ENCODE data around the gene DBT. TPM values are rescaled to one million over a fixed set of nuclear protein-coding genes. Genes with fewer than 3 reads are reported as not detected.

DBT gene
- total and polyA plus RNA-seq, 2 of the 13 experiments (the other 11 are each of a cell fraction or from before 2014, with no cell fraction given), result 3.3 to 10.2 TPM

- ATAC-seq (no peak), DNase-seq (ENCODE audit: low spot score) (no peak), FAIRE-seq (no peak)
- H3K27me3 ChIP-seq (ENCODE audit: control insufficient read depth in 1 of 2, insufficient read depth in 2 of 2, low read length in 2 of 2), result no peaks in the 10 kb centered on the region
- peaks cover 6 to 40% of the 10 kb centered on the region in 2 experiments; a peak in 4 of 5 replicates for H3K36me3 ChIP-seq (replicated peaks in 1 of 2; ENCODE audit: control insufficient read depth in 1 of 2, insufficient read depth in 2 of 2, low read length in 2 of 2)
- in situ Hi-C loops (cut with HindIII; ENCODE audit: extremely low pct_ligation_motif_present, low pct_unique_long_range_greater_than_20kb), result no loop called here
- no peaks in the 10 kb centered on the region for H4K20me1 ChIP-seq (ENCODE audit: insufficient read depth, low read length)
- intact Hi-C loops (cut with micrococcal nuclease; ENCODE audit: unreplicated experiment), result no loop called here
- H3K79me2 ChIP-seq (ENCODE audit: insufficient read depth, low read length), result no peaks in the 10 kb centered on the region
- ChIA-PET POLR2A (no interaction called here), CTCF (ENCODE audit: low intra/inter-chr PET ratio, low total read pairs) (no interaction called here)
- H3K4me3 ChIP-seq (replicated peaks in 1 of 3; ENCODE audit: insufficient read depth in 1 of 3, low read depth in 2 of 3, low read length in 3 of 3), result no peak overlapping the region
- no TSS peak for BruUV-seq (replicated peaks)
- H2AFZ ChIP-seq (ENCODE audit: low read length), result no peak overlapping the region
- no peak overlapping the region for H3K9ac ChIP-seq (ENCODE audit: insufficient read depth, low read depth, low read length)
- H3K4me2 ChIP-seq (ENCODE audit: low read depth, low read length), result no peak overlapping the region
- WGBS (ENCODE audit: low lambda C conversion rate), result 93% methylated on average over 2 of the region's 2 CpGs
- no peaks in the 10 kb centered on the region for H3K9me3 ChIP-seq (ENCODE audit: low read length)
- no peaks in the 10 kb centered on the region for H3K4me1 ChIP-seq (ENCODE audit: insufficient read depth, low read length)
- H3K27ac ChIP-seq (ENCODE audit: extremely low read length, insufficient read depth, low read length), result no peak overlapping the region
- TF ChIP-seq SMC3 (IDR thresholded peaks at IDR 0.05; ENCODE audit: low read length) (no peak), SPEN (CRISPR knock-in tag; IDR thresholded peaks at IDR 0.05; ENCODE audit: low read depth) (no peak), ZNF605 (CRISPR knock-in tag; IDR thresholded peaks at IDR 0.05) (no peak), ZNF75D (CRISPR knock-in tag; IDR thresholded peaks at IDR 0.05; ENCODE audit: borderline replicate concordance) (no peak), YEATS2 (CRISPR knock-in tag; IDR thresholded peaks at IDR 0.05; ENCODE audit: borderline replicate concordance) (no peak), TCF7 (IDR thresholded peaks at IDR 0.05; ENCODE audit: low read depth) (no peak), KAT2B (IDR thresholded peaks at IDR 0.05; ENCODE audit: borderline replicate concordance, low read depth, low read length) (no peak), ZNF136 (CRISPR knock-in tag; IDR thresholded peaks at IDR 0.05; ENCODE audit: low read depth) (no peak), HBP1 (CRISPR knock-in tag; IDR thresholded peaks at IDR 0.05; ENCODE audit: low read depth) (no peak), NFIC (IDR thresholded peaks at IDR 0.05; ENCODE audit: low read length) (no peak), MED8 (CRISPR knock-in tag; IDR thresholded peaks at IDR 0.05; ENCODE audit: insufficient replicate concordance) (no peak), ZUFSP (CRISPR knock-in tag; IDR thresholded peaks at IDR 0.05; ENCODE audit: borderline replicate concordance) (no peak), ZBTB40 (IDR thresholded peaks at IDR 0.05) (no peak), ZBTB40 (CRISPR knock-in tag; IDR thresholded peaks at IDR 0.05) (no peak)
These were observed 18.9 kb downstream of the DBT start for GRCh38 chr1:100230765-100231164.
